GM18858 (cell line): ENCODE results near the gene RARB.

Experiments
- ATAC-seq: cut with Tn5 transposase; IDR thresholded peaks from one replicate; pipeline ENCODE4 v1.9.1; 2021; ENCODE audit not compliant: unreplicated experiment

Gene RARB

GRCh38 chr3:25469558-25469957 lies 41.5 kb downstream of the RARB start:
- no peak for ATAC-seq

DNA sequence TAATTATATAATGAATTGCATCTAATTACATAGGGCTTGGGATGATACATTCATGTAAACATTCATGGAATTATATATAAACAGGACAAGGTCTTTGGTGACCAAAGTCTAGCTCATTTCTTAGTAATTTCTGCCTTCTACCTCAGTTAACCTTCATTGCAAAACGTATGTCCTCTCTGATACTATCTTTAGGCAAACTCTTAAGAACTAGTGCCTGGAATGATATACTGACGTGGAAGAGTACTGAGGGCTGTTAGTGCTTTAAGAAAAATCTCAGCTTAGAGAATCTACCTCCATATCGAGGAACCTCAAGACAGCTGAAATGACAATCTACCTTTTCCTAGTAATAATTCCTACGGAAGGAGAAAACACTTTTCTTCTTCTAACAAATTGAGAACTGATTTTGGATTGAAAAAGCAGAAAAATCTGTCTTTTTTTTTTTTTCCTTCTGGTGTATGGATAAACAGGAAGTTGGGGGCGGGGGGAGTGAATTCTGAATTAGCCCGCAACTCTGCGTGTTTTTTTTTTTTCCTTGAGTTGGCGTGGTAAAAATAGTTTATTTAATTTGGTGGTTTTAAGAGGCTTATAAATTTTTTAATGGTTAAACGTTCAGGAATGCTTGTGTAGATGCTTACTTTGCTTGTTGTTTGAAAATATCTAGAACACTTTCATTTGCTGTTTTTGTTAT lies 43.2 kb downstream of the RARB start:
- ATAC-seq, result no peak

DNA sequence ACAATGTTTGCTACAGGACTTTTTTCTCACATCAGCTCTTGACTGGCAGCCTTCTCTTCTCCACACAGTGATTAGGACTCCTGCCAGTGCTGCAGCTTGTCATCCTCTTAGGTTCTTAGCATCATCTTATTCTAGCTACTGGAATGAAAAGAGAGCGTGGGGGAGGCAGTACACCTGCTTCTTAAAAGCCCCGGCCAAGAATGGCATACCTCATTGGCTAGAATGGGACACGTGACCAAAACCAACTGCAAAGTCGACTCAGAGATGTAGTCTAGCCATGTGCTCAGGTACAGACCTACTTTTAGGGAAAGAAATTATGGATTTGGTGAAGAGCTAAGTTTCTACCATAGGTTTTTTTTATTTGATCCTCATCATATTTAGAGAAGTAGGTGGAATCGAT lies 44.1 kb downstream of the RARB start:
- no peak for ATAC-seq

- ATAC-seq, result no peak
Observed at GRCh38 chr3:25472731-25473130, 44.7 kb downstream of the RARB start.

DNA sequence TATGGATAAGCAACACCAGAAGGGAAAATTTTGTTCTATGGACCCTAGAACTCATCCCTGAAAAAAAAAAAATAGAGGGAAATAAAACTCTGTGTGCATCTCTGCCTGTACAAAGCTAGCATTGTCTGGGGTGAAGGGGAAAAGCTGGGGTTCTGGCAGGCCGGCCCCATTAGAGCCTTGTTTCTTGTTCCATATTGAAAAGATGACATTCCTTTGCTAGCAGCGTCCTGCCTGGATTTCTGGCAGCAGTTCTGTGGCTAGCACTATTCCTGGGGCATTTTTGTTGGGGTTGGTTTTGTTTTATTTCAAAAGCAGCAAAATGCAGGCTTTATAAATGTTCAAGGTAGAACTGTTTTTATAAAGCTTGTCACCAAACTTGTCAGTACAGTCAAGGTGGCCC lies 45.2 kb downstream of the RARB start:
- no peak for ATAC-seq

DNA sequence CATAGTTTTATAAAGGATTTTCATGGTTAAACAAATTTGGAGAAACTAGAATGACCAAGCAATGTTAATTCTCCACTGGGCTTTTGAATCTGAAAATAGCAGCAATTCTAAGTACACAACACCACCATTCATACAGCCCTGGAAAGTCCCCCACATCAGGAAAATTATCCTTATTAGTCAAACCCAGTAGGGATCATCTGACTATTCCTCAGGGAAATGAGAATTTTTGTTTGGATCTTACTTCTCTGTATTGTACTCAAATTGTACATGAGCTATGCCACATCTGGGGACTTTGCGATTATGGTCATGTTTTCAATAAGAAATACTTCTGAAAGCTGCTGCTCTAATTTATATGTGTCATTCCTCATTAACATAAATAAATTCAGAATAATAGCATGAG lies 46.0 kb downstream of the RARB start:
- no peak for ATAC-seq

GRCh38 chr3:25476639-25477038 lies 48.6 kb downstream of the RARB start:
- no peak for ATAC-seq

GRCh38 chr3:25478211-25478757 lies 50.2 kb downstream of the RARB start:
- no peak for ATAC-seq

- ATAC-seq, result no peak
Observed at GRCh38 chr3:25478964-25479726, 51.1 kb downstream of the RARB start.

DNA sequence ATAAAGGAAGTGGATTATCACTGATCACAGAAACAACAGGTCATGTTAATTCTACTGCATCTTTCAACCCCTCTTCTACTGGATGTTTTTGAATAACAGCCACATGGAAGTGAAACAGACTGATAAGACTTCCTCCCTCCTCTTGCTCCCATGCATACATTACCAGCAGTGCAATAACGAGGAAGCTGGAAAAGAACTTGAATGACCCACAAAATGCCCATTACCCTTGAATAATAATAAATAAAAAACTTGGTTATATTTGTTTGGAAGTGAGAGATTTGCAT lies 51.6 kb downstream of the RARB start:
- ATAC-seq, result no peak

DNA sequence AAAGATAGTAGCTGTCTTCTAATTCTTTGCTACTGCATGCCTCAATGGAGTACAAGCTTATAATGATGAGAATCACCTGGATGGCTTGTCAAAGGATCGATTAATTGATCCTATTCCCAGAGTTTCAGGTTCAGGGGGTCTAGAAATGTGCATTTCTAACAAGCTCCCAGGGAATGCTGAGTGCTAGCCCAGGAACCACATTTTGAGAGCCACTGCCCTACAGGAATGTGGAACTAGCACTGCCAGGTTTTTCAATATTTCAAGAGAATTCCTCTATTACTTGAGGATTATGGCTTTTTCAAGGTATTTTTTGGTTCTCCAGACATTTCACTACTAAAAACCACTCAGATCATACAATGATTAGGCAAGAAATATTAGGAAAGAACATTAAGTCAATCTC lies 52.7 kb downstream of the RARB start:
- no peak for ATAC-seq

- no peak for ATAC-seq
Observed at GRCh38 chr3:25481386-25481785, 53.3 kb downstream of the RARB start.

- no peak for ATAC-seq
Observed at GRCh38 chr3:25483456-25483855, 55.4 kb downstream of the RARB start.

GRCh38 chr3:25485673-25486072 lies 57.6 kb downstream of the RARB start:
- no peak for ATAC-seq

- no peak for ATAC-seq
Observed at GRCh38 chr3:25486932-25487331, 58.9 kb downstream of the RARB start.

DNA sequence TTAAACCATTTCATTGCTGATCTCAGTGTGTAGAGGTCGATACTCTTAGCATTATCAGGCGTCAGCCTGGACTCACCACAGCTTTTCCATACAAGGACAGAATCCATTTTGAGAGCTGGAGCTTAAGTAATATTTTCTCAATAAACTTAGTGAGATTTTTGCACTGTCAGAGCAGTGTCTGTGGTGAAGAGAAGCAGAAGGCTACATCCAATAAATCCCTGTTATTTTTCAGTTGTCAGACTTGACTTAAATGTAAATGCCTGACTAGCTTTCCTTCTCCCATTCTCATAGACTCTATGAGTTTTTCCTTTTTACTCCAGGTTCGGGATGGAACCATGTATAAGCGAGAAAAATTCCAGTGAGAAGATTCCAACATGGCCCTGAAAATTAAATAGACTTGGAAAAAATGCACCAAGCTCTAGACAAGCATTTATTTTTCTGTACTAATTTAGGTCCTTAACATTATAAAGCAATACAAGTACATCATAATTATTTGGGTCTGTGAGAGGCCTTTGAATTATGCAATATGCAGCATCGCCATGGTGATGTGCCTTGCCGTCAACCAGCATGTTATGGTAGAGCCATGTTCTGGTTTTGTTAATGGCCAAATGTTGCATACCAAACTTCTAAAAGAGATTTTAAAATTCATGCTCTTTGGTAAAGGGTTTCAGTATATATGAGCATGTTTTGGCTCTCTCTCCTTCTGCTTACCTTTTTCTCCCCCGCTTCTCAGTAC lies 62.0 kb downstream of the RARB start:
- ATAC-seq, result no peak

GRCh38 chr3:25493246-25493645 lies 65.2 kb downstream of the RARB start:
- no peak for ATAC-seq

DNA sequence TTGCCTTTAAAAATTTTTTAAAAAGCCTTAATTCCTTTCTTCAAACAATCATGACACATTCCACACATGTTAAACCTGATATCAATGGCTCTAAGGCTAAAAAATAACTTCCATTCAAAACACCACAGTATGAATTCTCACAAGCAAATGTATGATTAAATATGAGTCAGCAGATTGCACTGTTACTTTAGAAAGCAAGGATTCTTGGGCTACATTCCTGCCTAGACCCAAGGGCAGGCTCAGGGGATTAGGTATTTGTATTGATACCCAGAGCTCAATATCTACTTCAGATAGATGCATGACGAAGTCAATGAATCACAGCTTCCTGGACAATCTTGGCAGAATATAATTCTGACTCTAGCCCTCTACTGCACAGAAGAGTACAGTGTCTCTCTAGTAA lies 65.7 kb downstream of the RARB start:
- ATAC-seq, result no peak

GRCh38 chr3:25495304-25495703 lies 67.2 kb downstream of the RARB start:
- no peak for ATAC-seq

DNA sequence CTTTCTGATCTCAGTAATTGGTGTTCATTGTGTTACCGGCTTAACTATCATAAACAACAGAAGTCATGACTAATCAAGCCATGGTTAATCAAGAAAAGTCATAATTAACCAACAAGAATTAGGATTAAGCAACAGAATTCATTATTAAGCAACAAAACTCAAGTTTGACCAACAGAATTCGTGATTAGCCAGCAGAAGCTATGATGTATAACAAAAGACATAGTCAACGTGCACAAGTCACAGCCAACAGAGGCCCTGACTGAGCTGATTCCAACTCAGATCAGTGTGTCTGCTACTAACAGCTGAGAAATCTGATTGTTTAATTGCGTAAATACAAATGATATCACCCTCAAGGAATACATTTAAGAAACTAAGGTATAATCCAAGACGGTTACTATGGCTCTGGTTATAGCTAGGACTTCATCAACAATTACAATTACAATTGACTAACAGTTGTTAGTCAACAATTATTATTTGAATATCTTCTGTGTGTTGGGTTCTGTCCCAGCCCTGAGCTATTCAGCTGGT lies 67.7 kb downstream of the RARB start:
- ATAC-seq, result no peak

- ATAC-seq, result no peak
Observed at GRCh38 chr3:25497096-25497495, 69.0 kb downstream of the RARB start.

GRCh38 chr3:25500706-25501210 lies 72.7 kb downstream of the RARB start:
- no peak for ATAC-seq
